Endothelial cell of umbilical vein (primary cell): Measurements from ENCODE around the gene CYB561A3.

ENCODE experiments used
- EZH2 ChIP-seq: IDR thresholded peaks from 2 replicates; pipeline ENCODE4 v1.6.1; 2012; ENCODE audit warnings: borderline replicate concordance, low read depth, mild to moderate bottlenecking, moderate library complexity, low read length, inconsistent platforms; ENCODE audit not compliant: severe bottlenecking
- FOS ChIP-seq: IDR thresholded peaks from 2 replicates; pipeline ENCODE4 v1.6.1; 2011; ENCODE audit warnings: mild to moderate bottlenecking, low read length, moderate library complexity, borderline replicate concordance; ENCODE audit not compliant: insufficient read depth
- GATA2 ChIP-seq: IDR thresholded peaks from 2 replicates; pipeline ENCODE4 v1.7.0; 2011; ENCODE audit warnings: low read depth, mild to moderate bottlenecking, moderate library complexity, mixed read lengths, low read length; ENCODE audit not compliant: insufficient read length, insufficient read depth
- POLR2A ChIP-seq: IDR thresholded peaks from 2 replicates; pipeline ENCODE4 v1.6.1; 2012; ENCODE audit warnings: low read depth, mild to moderate bottlenecking, control low read depth, low read length
- POLR2AphosphoS5 ChIP-seq: IDR thresholded peaks from 2 replicates; pipeline ENCODE4 v1.6.1; 2012; ENCODE audit warnings: low read depth, mild to moderate bottlenecking, control low read depth, low read length, moderate library complexity; ENCODE audit not compliant: insufficient read depth
- TF ChIP-seq, protein P1 (sequence below), 2 donors: IDR thresholded peaks; 1 replicate in 1 of 2; 2 replicates in 1 of 2; pipeline ENCODE4 v1.5.1; 2011; ENCODE audit warnings: low read length in 2 of 2, mild to moderate bottlenecking in 2 of 2, moderate library complexity in 2 of 2, control low read depth in 1 of 2, inconsistent platforms in 1 of 2, low read depth in 1 of 2; ENCODE audit not compliant: insufficient read depth in 1 of 2; ENCODE audit errors: extremely low read depth in 1 of 2
- TF ChIP-seq, protein P2 (sequence below): IDR thresholded peaks from 2 replicates; pipeline ENCODE4 v1.6.1; 2011; ENCODE audit not compliant: insufficient read depth, insufficient read length

DNA sequence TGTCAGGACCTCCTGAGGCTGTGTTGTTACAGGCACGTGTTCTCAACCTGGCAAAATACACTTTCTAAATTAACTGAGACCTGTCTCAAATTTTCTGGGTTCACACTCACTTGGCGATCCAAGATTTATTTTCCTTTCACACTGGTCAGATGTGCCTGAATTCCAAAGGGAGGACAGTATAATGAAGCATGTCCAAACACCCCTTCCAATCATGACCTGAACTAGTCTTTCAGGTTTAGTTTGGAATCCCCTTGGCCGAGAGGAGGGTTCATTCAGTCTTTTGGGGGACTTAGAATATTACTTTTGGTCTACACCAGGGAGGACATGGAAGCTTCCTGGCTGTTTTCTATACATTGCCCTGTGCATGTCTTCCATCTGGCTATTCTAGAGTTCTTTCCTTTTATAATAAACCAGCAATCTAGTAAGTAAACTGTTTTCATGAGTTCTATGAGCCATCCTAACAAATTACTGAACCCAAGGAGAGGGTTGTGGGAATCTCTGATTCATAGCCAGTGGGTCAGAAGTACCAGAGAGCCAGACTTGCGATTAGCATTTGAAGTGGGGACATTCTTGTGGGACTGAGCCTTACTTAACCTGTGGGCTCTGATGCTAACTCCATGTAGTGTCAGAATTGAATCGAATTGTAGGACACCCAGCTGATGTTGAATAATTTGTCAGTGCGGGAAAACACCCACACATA, 15.9 kb upstream of the CYB561A3 start:
- TF ChIP-seq EZH2: no peak
- no peak for TF ChIP-seq POLR2A
- TF ChIP-seq POLR2AphosphoS5: no peak
- TF ChIP-seq, protein P1, sequence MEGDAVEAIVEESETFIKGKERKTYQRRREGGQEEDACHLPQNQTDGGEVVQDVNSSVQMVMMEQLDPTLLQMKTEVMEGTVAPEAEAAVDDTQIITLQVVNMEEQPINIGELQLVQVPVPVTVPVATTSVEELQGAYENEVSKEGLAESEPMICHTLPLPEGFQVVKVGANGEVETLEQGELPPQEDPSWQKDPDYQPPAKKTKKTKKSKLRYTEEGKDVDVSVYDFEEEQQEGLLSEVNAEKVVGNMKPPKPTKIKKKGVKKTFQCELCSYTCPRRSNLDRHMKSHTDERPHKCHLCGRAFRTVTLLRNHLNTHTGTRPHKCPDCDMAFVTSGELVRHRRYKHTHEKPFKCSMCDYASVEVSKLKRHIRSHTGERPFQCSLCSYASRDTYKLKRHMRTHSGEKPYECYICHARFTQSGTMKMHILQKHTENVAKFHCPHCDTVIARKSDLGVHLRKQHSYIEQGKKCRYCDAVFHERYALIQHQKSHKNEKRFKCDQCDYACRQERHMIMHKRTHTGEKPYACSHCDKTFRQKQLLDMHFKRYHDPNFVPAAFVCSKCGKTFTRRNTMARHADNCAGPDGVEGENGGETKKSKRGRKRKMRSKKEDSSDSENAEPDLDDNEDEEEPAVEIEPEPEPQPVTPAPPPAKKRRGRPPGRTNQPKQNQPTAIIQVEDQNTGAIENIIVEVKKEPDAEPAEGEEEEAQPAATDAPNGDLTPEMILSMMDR (IDR thresholded peaks at IDR 0.05; ENCODE audit: extremely low read depth in 1 of 2, insufficient read depth in 1 of 2, low read depth in 1 of 2, low read length in 2 of 2): no peak
- TF ChIP-seq GATA2: no peak
- no peak for TF ChIP-seq FOS
- TF ChIP-seq, protein P2, sequence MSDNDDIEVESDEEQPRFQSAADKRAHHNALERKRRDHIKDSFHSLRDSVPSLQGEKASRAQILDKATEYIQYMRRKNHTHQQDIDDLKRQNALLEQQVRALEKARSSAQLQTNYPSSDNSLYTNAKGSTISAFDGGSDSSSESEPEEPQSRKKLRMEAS: no peak
